Keratinocyte (primary cell): Measurements from ENCODE around the gene CHSY3.

Source experiments
- EZH2 ChIP-seq: IDR thresholded peaks from one replicate; pipeline ENCODE4 v1.6.1; 2012; ENCODE audit warnings: inconsistent platforms, mild to moderate bottlenecking, low read length, moderate library complexity
- TF ChIP-seq, protein P1 (sequence below), 3 experiments: IDR thresholded peaks in 1 of 3; conservative IDR thresholded peaks in 1 of 3; optimal IDR thresholded peaks in 1 of 3; 2 replicates in 2 of 3; 3 replicates in 1 of 3; pipeline versions ENCODE3 to v1.5.1; 2011; ENCODE audit warnings: low read length in 3 of 3, mild to moderate bottlenecking in 3 of 3, moderate library complexity in 2 of 3, control low read depth in 1 of 3, inconsistent platforms in 1 of 3; ENCODE audit not compliant: insufficient read depth in 2 of 3; ENCODE audit errors: extremely low read depth in 1 of 3

DNA sequence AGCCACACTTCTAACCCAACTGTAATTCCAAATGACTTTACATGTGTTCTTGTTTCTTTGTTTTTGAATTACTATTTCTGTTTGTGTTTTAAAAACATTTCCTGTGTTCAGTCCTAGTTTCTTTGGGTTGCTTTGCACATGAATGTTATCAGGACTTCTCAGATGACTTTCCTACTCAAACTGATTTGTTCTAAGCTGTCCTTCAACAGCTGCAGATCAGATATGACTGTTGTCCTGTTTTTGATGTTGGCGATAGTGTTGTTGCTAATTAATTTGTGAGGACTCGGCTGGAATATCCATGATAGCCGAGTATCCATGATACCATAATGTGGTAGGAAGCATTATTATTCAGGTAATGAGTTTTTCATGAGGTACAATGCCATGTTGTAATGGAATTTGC is 98.6 kb downstream of the CHSY3 start:
- TF ChIP-seq, protein P1, sequence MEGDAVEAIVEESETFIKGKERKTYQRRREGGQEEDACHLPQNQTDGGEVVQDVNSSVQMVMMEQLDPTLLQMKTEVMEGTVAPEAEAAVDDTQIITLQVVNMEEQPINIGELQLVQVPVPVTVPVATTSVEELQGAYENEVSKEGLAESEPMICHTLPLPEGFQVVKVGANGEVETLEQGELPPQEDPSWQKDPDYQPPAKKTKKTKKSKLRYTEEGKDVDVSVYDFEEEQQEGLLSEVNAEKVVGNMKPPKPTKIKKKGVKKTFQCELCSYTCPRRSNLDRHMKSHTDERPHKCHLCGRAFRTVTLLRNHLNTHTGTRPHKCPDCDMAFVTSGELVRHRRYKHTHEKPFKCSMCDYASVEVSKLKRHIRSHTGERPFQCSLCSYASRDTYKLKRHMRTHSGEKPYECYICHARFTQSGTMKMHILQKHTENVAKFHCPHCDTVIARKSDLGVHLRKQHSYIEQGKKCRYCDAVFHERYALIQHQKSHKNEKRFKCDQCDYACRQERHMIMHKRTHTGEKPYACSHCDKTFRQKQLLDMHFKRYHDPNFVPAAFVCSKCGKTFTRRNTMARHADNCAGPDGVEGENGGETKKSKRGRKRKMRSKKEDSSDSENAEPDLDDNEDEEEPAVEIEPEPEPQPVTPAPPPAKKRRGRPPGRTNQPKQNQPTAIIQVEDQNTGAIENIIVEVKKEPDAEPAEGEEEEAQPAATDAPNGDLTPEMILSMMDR (optimal IDR thresholded peaks at IDR 0.05 in 1 of 3, IDR thresholded peaks at IDR 0.05 in 1 of 3, conservative IDR thresholded peaks at IDR 0.05 in 1 of 3; ENCODE audit: extremely low read depth in 1 of 3, insufficient read depth in 2 of 3, low read length in 3 of 3) = no peak
- no peak for TF ChIP-seq EZH2
